HCT116 (cell line): ENCODE results near the gene ADRM1. TPM values are rescaled to one million over a fixed set of nuclear protein-coding genes. Genes with fewer than 3 reads are reported as not detected.

Experiments
- ATAC-seq: fragments of 200-7000 bp; cut with Tn5 transposase; 2 replicates; pipeline ENCODE4 v1.9.1; 2020; ENCODE audit warnings: mild to moderate bottlenecking, moderate library complexity
- BruUV-seq: library from RNA; stranded (reverse); fragments of 400-500 nt; replicated peaks from 2 replicates; lab custom pipeline; 2021; lab: Mats Ljungman, UMichigan
- CTCF ChIA-PET: fragments of 300-600 bp; sonication (Branson Sonifier 250); formaldehyde crosslinking; loops from one replicate; lab custom pipeline; 2021; ENCODE audit warnings: antibody characterized with exemption; lab: Charles Lee
- POLR2A ChIA-PET: fragments of 300-600, 350-600 bp; sonication (Branson Sonifier 250); formaldehyde crosslinking; loops from one replicate; lab custom pipeline; 2021; ENCODE audit warnings: antibody characterized with exemption; lab: Charles Lee
- RAD21 ChIA-PET, 2 experiments: fragments of 300-600 bp; sonication (Branson Sonifier 250); formaldehyde crosslinking; loops; one replicate each; lab custom pipeline; 2023; ENCODE audit warnings: low total read pairs in 2 of 2; ENCODE audit not compliant: uncharacterized antibody in 2 of 2, unreplicated experiment in 2 of 2, low non-redundant PET in 1 of 2; lab: Charles Lee
- DNase-seq: peaks from one replicate; pipeline ENCODE4 v3.0.0-alpha.2; 2010; ENCODE audit warnings: low read depth, low spot score
- H2AFZ ChIP-seq: fragments of 200-600 bp; shearing (Covaris generic), sonication (generic); 2 replicates; pipeline ENCODE4 v1.6.1; 2017; ENCODE audit warnings: low read depth, mixed run types, mixed read lengths, antibody characterized with exemption, low read length; ENCODE audit not compliant: poor library complexity, severe bottlenecking
- H3K27ac ChIP-seq: 2 replicates; pipeline ENCODE4 v1.5.1; 2012; ENCODE audit warnings: low read depth, low read length
- H3K27me3 ChIP-seq: fragments of 200-600 bp; sonication (generic); 2 replicates; pipeline ENCODE4 v1.6.1; 2016; ENCODE audit warnings: mixed run types, low read length, mixed read lengths; ENCODE audit not compliant: insufficient read depth
- H3K36me3 ChIP-seq, 2 experiments: fragments of 200-500 bp in 1 of 2; fragments of 200-600 bp in 1 of 2; sonication (Bioruptor generic) in 1 of 2; sonication (generic) in 1 of 2; 2 replicates each; pipeline versions ENCODE4 v1.5.1 to v1.6.1; 2014 to 2016; ENCODE audit warnings: low read length in 2 of 2, inconsistent platforms in 1 of 2, mixed read lengths in 1 of 2, mixed run types in 1 of 2; ENCODE audit not compliant: insufficient read depth in 2 of 2, control insufficient read depth in 1 of 2
- H3K4me1 ChIP-seq, 2 experiments: fragments of 200-600 bp in 1 of 2; sonication (generic) in 1 of 2; 2 replicates each; pipeline versions ENCODE4 v1.5.1 to v1.6.1; 2012 to 2017; ENCODE audit warnings: low read length in 2 of 2, inconsistent platforms in 1 of 2, mild to moderate bottlenecking in 1 of 2, mixed read lengths in 1 of 2, mixed run types in 1 of 2, moderate library complexity in 1 of 2; ENCODE audit not compliant: insufficient read depth in 2 of 2, control insufficient read depth in 1 of 2
- H3K4me2 ChIP-seq: fragments of 200-600 bp; sonication (generic); 2 replicates; pipeline ENCODE4 v1.6.1; 2017; ENCODE audit warnings: mixed run types, low read length, mixed read lengths
- H3K4me3 ChIP-seq, 2 experiments: fragments of 200-600 bp in 1 of 2; sonication (generic) in 1 of 2; replicated peaks in 1 of 2; 2 replicates each; pipeline ENCODE4 v1.5.1; 2011 to 2016; ENCODE audit warnings: low read length in 2 of 2, control low read depth in 1 of 2, low read depth in 1 of 2, mild to moderate bottlenecking in 1 of 2, mixed read lengths in 1 of 2, mixed run types in 1 of 2
- H3K79me2 ChIP-seq: fragments of 200-600 bp; sonication (generic); 2 replicates; pipeline ENCODE4 v1.6.1; 2017; ENCODE audit warnings: mild to moderate bottlenecking, mixed run types, low read length, moderate library complexity, mixed read lengths; ENCODE audit not compliant: insufficient read depth
- H3K9ac ChIP-seq: fragments of 200-600 bp; sonication (generic); 2 replicates; pipeline ENCODE4 v1.6.1; 2016; ENCODE audit warnings: low read length, mixed read lengths
- H3K9me2 ChIP-seq: fragments of 200-600 bp; sonication (generic), shearing (Covaris generic); 2 replicates; pipeline ENCODE4 v1.6.1; 2017; ENCODE audit warnings: mixed run types, mild to moderate bottlenecking, moderate library complexity; ENCODE audit not compliant: insufficient read depth
- H3K9me3 ChIP-seq, 2 experiments: fragments of 200-500 bp in 1 of 2; fragments of 200-600 bp in 1 of 2; sonication (Bioruptor generic) in 1 of 2; sonication (generic) in 1 of 2; 2 replicates each; pipeline ENCODE4 v1.6.1; 2014 to 2017; ENCODE audit warnings: low read length in 2 of 2, mixed read lengths in 2 of 2, inconsistent platforms in 1 of 2, low read depth in 1 of 2, mild to moderate bottlenecking in 1 of 2, mixed run types in 1 of 2, moderate library complexity in 1 of 2; ENCODE audit not compliant: control insufficient read depth in 1 of 2, insufficient read depth in 1 of 2
- H4K20me1 ChIP-seq: fragments of 200-600 bp; sonication (generic), shearing (Covaris generic); 2 replicates; pipeline ENCODE4 v1.6.1; 2017; ENCODE audit warnings: mixed run types, mild to moderate bottlenecking, moderate library complexity; ENCODE audit not compliant: insufficient read depth
- CEBPB ChIP-seq: IDR thresholded peaks from 2 replicates; pipeline ENCODE4 v1.6.1; 2012; ENCODE audit warnings: low read depth
- EGR1 ChIP-seq: IDR thresholded peaks from 2 replicates; pipeline ENCODE4 v1.6.1; 2012; ENCODE audit warnings: low read depth
- ELF1 ChIP-seq: IDR thresholded peaks from 2 replicates; pipeline ENCODE4 v1.6.1; 2012; ENCODE audit warnings: low read depth, borderline replicate concordance
- EZH2phosphoT487 ChIP-seq: fragments of 200-600 bp; IDR thresholded peaks from 2 replicates; pipeline ENCODE4 v1.6.1; 2018; ENCODE audit warnings: antibody characterized with exemption, borderline replicate concordance
- FOSL1 ChIP-seq: IDR thresholded peaks from 2 replicates; pipeline ENCODE4 v1.6.1; 2012; ENCODE audit warnings: low read depth
- JUND ChIP-seq: IDR thresholded peaks from 2 replicates; pipeline ENCODE4 v1.6.1; 2012
- POLR2A ChIP-seq: IDR thresholded peaks from 2 replicates; pipeline ENCODE4 v1.7.0; 2011; ENCODE audit warnings: borderline replicate concordance; ENCODE audit not compliant: insufficient read depth, insufficient read length; ENCODE audit errors: extremely low read depth
- POLR2AphosphoS5 ChIP-seq: IDR thresholded peaks from 2 replicates; pipeline ENCODE4 v1.6.1; 2011; ENCODE audit warnings: mild to moderate bottlenecking, low read depth, low read length, moderate library complexity
- RAD21 ChIP-seq: IDR thresholded peaks from 2 replicates; pipeline ENCODE4 v1.6.1; 2012; ENCODE audit warnings: low read depth, mild to moderate bottlenecking
- SP1 ChIP-seq: IDR thresholded peaks from 2 replicates; pipeline ENCODE4 v1.6.1; 2012; ENCODE audit warnings: low read depth
- TCF7L2 ChIP-seq: IDR thresholded peaks from 2 replicates; pipeline ENCODE4 v1.7.0; 2011; ENCODE audit warnings: borderline replicate concordance, inconsistent platforms; ENCODE audit not compliant: insufficient read depth, insufficient read length; ENCODE audit errors: extremely low read depth
- ZFX ChIP-seq: fragments of 450-650 bp; IDR thresholded peaks from 2 replicates; pipeline ENCODE4 v1.6.1; 2017
- ZNF274 ChIP-seq: fragments of 200-500 bp; sonication (Bioruptor generic); IDR thresholded peaks from 2 replicates; pipeline ENCODE4 v1.6.1; 2014; ENCODE audit warnings: mild to moderate bottlenecking, low read depth, low read length, inconsistent platforms
- intact Hi-C: fragments of 100-400 bp; cut with micrococcal nuclease; formaldehyde crosslinking; loops from 2 replicates; pipeline ENCODE4 v1.10.0; 2022
- total RNA-seq: library from RNA; stranded (reverse); gene quantifications from one replicate; pipeline ENCODE4 v1.2.1, GENCODE V29; 2021; ENCODE audit not compliant: unreplicated experiment
- TF ChIP-seq, protein P1 (sequence below): IDR thresholded peaks from 2 replicates; pipeline ENCODE4 v1.6.1; 2012
- TF ChIP-seq, protein P2 (sequence below): IDR thresholded peaks from 2 replicates; pipeline ENCODE4 v1.6.1; 2012
- TF ChIP-seq, protein P3 (sequence below), 3 experiments: fragments of 200-600 bp in 1 of 3; sonication (generic) in 1 of 3; IDR thresholded peaks in 2 of 3; conservative IDR thresholded peaks in 1 of 3; 2 replicates each; pipeline ENCODE4 v1.5.1; 2012 to 2017; ENCODE audit warnings: low read depth in 2 of 3, low read length in 2 of 3, antibody characterized with exemption in 1 of 3, borderline replicate concordance in 1 of 3, control low read depth in 1 of 3, mild to moderate bottlenecking in 1 of 3, mixed read lengths in 1 of 3, mixed run types in 1 of 3, moderate library complexity in 1 of 3; ENCODE audit not compliant: insufficient read depth in 1 of 3
- TF ChIP-seq, protein P4 (sequence below): IDR thresholded peaks from 2 replicates; pipeline ENCODE4 v1.6.1; 2011; ENCODE audit warnings: mild to moderate bottlenecking, low read length, moderate library complexity; ENCODE audit not compliant: insufficient replicate concordance; ENCODE audit errors: extremely low read depth

The ADRM1 gene
- total RNA-seq, 1 experiment from 2014 or later, result 158 TPM

DNA sequence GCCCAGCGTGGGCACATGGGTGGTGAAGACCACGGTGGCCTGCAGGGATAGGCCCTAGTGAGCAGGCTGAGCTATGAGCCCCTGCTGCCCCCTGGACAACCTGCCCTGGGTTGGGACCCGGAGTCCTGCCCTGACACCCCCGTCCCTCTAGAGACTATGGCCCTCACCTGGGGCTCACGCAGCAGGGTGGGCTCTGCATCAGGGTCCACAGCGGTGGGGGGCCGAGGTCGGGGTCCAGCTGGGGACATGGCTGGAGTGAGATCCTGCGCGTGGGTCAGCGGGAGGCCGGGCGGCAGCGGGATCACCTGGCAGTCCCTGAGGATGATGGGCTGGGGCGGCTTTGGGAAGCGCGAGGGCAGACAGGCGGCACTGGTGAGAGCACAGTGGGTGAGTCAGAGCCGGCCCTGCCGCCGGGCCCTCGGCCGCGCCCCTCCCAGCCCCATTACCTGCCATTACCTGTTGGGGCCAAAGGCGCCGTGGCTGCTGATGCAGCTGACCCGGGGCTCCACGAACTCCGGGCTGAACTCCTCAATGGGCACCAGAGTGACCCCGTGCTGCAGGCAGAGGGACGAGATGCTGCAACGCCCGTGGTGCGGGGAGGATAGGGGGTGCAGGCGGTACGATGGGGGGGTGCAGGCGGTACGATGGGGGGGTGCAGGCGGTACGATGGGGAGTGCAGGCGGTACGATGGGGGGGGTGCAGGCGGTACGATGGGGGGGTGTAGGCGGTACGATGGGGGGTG is 27.9 kb downstream of the ADRM1 start:
- Histone ChIP-seq H3K4me1 (no peaks in the 10 kb centered on the region), H3K4me3 (no peak overlapping the region), H3K27ac (no peak overlapping the region), H3K79me2 (no peaks in the 10 kb centered on the region), H4K20me1 (no peaks in the 10 kb centered on the region), H3K27me3 (no peaks in the 10 kb centered on the region), H3K9me3 (no peaks in the 10 kb centered on the region), H3K9me2 (no peaks in the 10 kb centered on the region), H3K9ac (no peak overlapping the region), H3K36me3 (peaks cover 16 to 36% of the 10 kb centered on the region in 2 experiments; a peak in 3 of 4 replicates), H2AFZ (no peak overlapping the region), H3K4me2 (no peak overlapping the region)
- ChIA-PET POLR2A (no interaction called here), CTCF (no interaction called here), RAD21 (no interaction called here)
- no peak for ATAC-seq
- no TSS peak for BruUV-seq
- no peak for TF ChIP-seq POLR2AphosphoS5
- TF ChIP-seq POLR2A, result no peak
- no peak for TF ChIP-seq ZFX
- TF ChIP-seq SP1, result no peak
- TF ChIP-seq, protein P1, sequence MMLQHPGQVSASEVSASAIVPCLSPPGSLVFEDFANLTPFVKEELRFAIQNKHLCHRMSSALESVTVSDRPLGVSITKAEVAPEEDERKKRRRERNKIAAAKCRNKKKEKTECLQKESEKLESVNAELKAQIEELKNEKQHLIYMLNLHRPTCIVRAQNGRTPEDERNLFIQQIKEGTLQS, result no peak
- TF ChIP-seq ELF1, result no peak
- TF ChIP-seq JUND, result no peak
- no peak for TF ChIP-seq FOSL1
- no peak for TF ChIP-seq EGR1
- TF ChIP-seq, protein P2, sequence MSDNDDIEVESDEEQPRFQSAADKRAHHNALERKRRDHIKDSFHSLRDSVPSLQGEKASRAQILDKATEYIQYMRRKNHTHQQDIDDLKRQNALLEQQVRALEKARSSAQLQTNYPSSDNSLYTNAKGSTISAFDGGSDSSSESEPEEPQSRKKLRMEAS, result no peak
- TF ChIP-seq, protein P3, sequence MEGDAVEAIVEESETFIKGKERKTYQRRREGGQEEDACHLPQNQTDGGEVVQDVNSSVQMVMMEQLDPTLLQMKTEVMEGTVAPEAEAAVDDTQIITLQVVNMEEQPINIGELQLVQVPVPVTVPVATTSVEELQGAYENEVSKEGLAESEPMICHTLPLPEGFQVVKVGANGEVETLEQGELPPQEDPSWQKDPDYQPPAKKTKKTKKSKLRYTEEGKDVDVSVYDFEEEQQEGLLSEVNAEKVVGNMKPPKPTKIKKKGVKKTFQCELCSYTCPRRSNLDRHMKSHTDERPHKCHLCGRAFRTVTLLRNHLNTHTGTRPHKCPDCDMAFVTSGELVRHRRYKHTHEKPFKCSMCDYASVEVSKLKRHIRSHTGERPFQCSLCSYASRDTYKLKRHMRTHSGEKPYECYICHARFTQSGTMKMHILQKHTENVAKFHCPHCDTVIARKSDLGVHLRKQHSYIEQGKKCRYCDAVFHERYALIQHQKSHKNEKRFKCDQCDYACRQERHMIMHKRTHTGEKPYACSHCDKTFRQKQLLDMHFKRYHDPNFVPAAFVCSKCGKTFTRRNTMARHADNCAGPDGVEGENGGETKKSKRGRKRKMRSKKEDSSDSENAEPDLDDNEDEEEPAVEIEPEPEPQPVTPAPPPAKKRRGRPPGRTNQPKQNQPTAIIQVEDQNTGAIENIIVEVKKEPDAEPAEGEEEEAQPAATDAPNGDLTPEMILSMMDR (IDR thresholded peaks at IDR 0.05 in 2 of 3, conservative IDR thresholded peaks at IDR 0.05 in 1 of 3; ENCODE audit: borderline replicate concordance in 1 of 3, insufficient read depth in 1 of 3, low read depth in 2 of 3, low read length in 2 of 3), result no peak
- TF ChIP-seq TCF7L2, result no peak
- TF ChIP-seq, protein P4, sequence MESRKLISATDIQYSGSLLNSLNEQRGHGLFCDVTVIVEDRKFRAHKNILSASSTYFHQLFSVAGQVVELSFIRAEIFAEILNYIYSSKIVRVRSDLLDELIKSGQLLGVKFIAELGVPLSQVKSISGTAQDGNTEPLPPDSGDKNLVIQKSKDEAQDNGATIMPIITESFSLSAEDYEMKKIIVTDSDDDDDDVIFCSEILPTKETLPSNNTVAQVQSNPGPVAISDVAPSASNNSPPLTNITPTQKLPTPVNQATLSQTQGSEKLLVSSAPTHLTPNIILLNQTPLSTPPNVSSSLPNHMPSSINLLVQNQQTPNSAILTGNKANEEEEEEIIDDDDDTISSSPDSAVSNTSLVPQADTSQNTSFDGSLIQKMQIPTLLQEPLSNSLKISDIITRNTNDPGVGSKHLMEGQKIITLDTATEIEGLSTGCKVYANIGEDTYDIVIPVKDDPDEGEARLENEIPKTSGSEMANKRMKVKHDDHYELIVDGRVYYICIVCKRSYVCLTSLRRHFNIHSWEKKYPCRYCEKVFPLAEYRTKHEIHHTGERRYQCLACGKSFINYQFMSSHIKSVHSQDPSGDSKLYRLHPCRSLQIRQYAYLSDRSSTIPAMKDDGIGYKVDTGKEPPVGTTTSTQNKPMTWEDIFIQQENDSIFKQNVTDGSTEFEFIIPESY, result no peak
- TF ChIP-seq RAD21, result no peak
- no peak for TF ChIP-seq ZNF274
- no peak for TF ChIP-seq EZH2phosphoT487
- no peak for TF ChIP-seq CEBPB
- intact Hi-C loops, result no loop called here
- no peak for DNase-seq
